ENCODE data around the gene C19orf73.
"Not testable (repeated sequence)": the region's sequence is repeated elsewhere in the genome, so short reads cannot be mapped to it uniquely, and the experiment has no call there.

The C19orf73 gene

DNA sequence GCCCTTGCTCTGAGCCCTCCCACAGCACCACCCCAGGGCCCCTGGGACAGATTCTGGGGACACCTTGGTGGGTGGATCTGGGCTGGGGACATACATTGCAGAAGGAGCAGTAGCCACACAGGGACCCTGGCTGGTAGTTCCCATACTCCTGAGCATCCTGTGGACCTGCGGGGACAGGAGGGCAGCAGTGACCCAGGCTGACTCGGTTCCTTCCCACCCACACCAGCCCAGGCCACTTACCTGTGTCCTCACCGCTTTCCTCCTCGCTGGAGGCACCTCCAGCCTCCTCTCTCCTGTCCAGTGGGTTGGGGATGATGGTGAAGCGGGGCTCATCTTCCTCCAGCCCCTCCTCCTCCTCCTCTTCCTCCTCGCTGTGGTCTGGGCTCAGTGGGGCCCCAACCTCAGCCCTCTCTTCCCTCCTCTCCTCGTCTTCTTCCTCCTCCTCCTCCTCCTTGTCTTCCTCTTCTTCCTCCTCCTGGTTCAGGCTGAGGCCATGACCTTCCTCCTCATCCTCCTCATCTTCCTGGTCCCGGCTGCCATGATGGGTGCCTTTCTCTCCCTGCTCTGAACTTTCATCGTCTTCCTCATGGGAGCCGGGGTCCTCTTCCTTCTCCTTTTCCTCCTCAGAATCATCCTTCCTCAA lies 34.3 kb upstream of the C19orf73 start:
- Histone ChIP-seq H3K27me3 (ENCODE audit: insufficient read depth, low read length) (no peaks in the 10 kb centered on the region), H3K9me3 (ENCODE audit: low read length) (peaks cover 5% of the 10 kb centered on the region), H3K36me3 (ENCODE audit: insufficient read depth, low read length) (no peaks in the 10 kb centered on the region), H3K4me1 (ENCODE audit: insufficient read depth, low read length) (peaks cover 42% of the 10 kb centered on the region), H3K4me3 (ENCODE audit: low read length) (no peak overlapping the region), H2AFZ (ENCODE audit: low read depth, low read length) (no peak overlapping the region)

DNA sequence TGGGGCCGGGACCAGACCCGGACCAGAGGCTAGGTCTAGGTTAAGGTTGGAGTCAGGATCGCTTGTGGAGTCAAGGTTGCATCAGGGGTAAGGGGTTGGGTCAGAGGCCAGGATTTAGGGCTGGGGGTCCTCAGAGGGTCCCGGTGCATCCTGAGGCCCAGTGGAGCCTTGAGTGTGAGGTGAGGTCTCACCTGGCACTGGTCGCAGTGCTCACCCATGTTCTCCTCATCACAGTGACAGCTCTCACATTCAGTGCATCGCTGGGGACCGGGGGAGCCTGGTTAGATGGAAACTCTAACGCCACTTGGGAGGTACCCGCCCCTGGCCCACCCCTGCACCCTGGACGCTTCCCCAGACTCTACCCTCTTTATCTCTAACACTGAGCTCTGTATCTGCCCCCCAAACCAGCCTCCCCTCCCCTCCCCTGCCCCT lies 33.2 kb upstream of the C19orf73 start:
- H3K4me3 ChIP-seq (ENCODE audit: low read length) = no peak overlapping the region
- H3K36me3 ChIP-seq (ENCODE audit: insufficient read depth, low read length) = no peaks in the 10 kb centered on the region
- no peaks in the 10 kb centered on the region for H3K27me3 ChIP-seq (ENCODE audit: insufficient read depth, low read length)
- no peak overlapping the region for H2AFZ ChIP-seq (ENCODE audit: low read depth, low read length)
- peaks cover 5% of the 10 kb centered on the region for H3K9me3 ChIP-seq (ENCODE audit: low read length)
- H3K4me1 ChIP-seq (ENCODE audit: insufficient read depth, low read length) = peaks cover 39% of the 10 kb centered on the region

DNA sequence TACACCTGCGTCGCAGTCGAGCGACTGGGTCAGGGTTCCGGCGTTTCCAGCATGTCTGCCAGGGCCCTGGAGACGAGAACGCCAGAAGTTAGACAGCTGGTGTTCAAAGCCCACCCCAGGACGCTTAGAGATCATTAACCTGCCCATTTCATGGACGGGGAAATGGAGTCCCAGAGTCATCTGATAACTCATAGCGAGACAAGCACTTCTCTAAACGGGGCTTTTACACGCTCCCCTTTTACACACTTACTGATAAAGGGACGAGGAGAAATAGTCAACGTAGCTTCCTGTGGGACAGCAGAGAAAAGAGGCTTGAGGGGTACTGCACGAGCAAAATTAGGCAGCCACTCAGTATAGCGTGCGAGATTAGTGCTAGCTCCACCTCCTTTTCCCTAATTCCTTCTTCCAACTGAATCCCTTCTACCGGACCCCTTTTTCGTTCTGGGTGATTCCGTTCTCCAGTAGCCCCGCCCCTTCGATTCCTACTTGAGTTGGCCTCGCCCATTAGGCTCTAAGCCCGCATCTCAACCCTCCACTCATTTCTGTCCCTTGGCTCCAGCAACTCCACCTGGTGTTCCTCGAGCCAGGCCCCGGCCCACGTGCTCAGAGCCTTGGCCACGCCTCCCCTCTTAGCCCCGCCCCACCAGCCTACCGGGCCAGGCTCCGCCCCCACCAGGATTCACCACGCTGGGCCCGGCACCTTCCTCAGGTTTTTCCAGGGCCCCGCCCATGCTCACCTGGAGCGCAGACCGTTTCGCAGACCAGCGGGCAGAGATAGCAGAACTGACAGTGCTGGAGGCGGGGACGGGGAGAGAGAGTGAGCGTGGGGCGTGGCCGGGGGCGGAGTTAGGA lies 32.5 kb upstream of the C19orf73 start:
- Histone ChIP-seq H3K27me3 (ENCODE audit: insufficient read depth, low read length) (no peaks in the 10 kb centered on the region), H3K4me3 (ENCODE audit: low read length) (peak overlapping the region; percentile 96), H3K9me3 (ENCODE audit: low read length) (peaks cover 5% of the 10 kb centered on the region), H2AFZ (ENCODE audit: low read depth, low read length) (no peak overlapping the region), H3K36me3 (ENCODE audit: insufficient read depth, low read length) (no peaks in the 10 kb centered on the region), H3K4me1 (ENCODE audit: insufficient read depth, low read length) (peaks cover 38% of the 10 kb centered on the region)

DNA sequence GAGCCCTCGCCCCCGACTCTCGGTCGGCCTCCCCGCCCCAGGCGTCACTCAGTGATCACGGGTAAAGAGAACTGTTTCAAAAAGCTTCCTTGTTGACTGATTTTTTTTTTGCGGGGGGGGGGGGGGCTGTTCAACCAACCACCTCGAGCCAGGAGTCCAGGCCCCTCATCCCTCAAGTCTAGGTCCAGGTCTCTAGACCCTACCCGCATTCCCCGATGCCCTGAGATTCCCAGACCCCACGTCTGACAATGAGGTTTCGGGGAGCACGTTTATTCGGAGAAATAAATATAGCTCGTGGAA lies 32.0 kb upstream of the C19orf73 start:
- H3K4me3 ChIP-seq (ENCODE audit: low read length) = peak overlapping the region; percentile 96
- no peaks in the 10 kb centered on the region for H3K36me3 ChIP-seq (ENCODE audit: insufficient read depth, low read length)
- H2AFZ ChIP-seq (ENCODE audit: low read depth, low read length) = peak overlapping the region; percentile 62
- H3K9me3 ChIP-seq (ENCODE audit: low read length) = peaks cover 5% of the 10 kb centered on the region
- no peaks in the 10 kb centered on the region for H3K27me3 ChIP-seq (ENCODE audit: insufficient read depth, low read length)
- H3K4me1 ChIP-seq (ENCODE audit: insufficient read depth, low read length) = peaks cover 35% of the 10 kb centered on the region

DNA sequence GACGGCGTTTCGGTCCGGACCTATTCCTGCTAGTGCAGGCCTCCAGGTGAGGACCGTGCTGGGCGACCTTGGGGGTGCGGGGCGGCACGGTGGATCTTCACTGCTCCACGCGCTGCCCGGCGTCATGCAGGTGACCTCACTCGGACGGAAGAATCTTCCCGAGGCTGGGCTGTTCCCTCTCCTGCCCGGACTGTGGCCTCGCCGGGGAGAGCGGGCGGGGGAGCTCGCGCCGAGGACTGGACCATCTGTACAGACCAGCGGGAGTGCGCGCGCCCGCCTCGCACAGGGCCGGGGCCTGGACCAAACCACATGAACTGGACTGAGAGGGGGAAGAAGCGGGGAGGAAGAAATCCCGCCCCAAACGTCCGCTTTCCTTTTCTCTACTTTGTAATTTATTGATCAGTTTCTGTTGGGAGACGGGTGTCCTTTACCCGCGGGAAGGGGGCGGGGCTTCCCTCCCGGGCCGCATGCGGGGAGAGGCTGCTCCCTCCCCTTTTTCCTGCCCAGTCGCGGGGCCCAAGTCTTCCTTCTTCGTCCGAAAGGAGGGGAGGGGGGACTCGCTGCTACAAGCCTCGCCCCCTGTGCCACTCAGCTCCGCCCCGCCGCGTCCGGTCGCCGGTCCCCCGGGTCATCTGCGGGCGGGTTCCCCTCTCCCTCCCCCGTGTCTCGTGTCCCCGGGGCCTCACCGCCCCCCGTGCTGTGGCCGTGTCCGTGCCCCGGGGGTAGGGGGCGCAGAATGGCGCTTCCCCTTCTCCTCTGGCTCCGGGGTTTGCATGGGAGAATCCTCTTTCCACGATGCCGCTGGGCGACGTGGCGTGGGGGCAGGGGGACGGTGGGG lies 31.4 kb upstream of the C19orf73 start:
- no peaks in the 10 kb centered on the region for H3K27me3 ChIP-seq (ENCODE audit: insufficient read depth, low read length)
- H2AFZ ChIP-seq (ENCODE audit: low read depth, low read length) = peak overlapping the region; percentile 62
- peaks cover 5% of the 10 kb centered on the region for H3K9me3 ChIP-seq (ENCODE audit: low read length)
- peak overlapping the region; percentile 96 for H3K4me3 ChIP-seq (ENCODE audit: low read length)
- H3K4me1 ChIP-seq (ENCODE audit: insufficient read depth, low read length) = peaks cover 29% of the 10 kb centered on the region
- H3K36me3 ChIP-seq (ENCODE audit: insufficient read depth, low read length) = no peaks in the 10 kb centered on the region

DNA sequence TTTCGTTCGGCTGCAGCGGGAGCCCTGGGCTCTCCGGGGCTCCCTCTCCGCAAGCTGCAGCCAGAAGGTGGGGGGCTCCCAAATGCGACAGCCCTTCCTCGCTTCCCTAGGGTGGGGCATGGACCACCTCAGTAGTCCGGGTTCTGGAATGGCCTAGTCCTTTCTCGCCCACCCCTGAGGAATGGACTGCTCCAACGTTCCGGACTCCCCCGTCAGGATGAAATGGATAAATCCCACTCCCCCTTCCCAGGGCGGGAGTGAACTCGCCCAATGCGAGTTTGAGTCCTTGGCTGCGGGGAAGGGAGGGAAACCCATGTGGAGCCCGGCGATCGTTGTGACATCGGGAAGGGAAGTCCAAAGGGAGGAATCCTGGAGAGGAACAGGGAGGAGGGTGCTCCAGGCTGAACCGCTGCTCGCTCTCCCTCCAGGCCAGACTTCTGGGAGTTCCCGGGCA lies 30.7 kb upstream of the C19orf73 start:
- H2AFZ ChIP-seq (ENCODE audit: low read depth, low read length) = peak overlapping the region; percentile 62
- H3K4me1 ChIP-seq (ENCODE audit: insufficient read depth, low read length) = peaks cover 23% of the 10 kb centered on the region
- H3K4me3 ChIP-seq (ENCODE audit: low read length) = peak overlapping the region; percentile 96

DNA sequence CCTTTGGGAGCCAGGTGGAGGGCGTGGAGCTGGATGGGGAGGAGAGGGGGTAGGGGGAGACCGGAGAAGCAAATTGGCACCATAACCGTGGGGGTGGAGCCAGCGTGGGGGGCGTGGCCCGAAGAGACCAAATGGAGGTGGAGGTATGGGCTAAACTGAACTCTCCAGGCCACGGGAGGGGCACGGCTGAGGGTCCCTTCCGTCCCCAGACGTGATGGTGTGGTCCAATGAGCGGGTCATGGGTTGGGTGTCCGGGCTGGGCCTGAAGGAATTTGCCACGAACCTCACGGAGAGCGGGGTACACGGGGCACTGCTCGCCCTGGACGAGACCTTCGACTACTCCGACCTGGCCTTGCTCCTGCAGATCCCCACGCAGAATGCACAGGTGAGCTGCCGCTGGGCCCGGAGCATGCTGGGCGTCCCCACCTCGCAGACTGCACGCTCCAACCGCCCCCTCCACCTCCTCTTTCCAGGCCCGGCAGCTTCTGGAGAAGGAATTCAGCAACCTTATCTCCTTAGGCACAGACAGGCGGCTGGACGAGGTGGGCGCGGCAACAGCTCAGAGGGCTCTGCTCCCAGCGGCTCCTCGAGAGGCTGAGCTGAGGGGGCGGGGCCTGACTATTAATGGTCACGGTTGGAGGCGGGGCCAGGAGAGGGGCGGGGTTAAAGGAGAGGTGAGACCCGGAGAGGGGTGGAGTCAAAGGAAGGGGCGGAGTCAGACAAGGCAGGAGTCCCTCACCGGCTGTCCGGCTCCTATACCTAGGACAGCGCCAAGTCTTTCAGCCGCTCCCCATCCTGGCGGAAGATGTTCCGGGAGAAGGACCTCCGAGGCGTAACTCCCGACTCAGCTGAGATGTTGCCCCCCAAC lies 30.1 kb upstream of the C19orf73 start:
- H3K36me3 ChIP-seq (ENCODE audit: insufficient read depth, low read length) = no peaks in the 10 kb centered on the region
- peak overlapping the region; percentile 96 for H3K4me3 ChIP-seq (ENCODE audit: low read length)
- H3K4me1 ChIP-seq (ENCODE audit: insufficient read depth, low read length) = peaks cover 20% of the 10 kb centered on the region
- H2AFZ ChIP-seq (ENCODE audit: low read depth, low read length) = peak overlapping the region; percentile 62
- peaks cover 2% of the 10 kb centered on the region for H3K9me3 ChIP-seq (ENCODE audit: low read length)
- H3K27me3 ChIP-seq (ENCODE audit: insufficient read depth, low read length) = no peaks in the 10 kb centered on the region

More for the DNA sequence above, 30.7 kb upstream of the C19orf73 start:
- H3K36me3 ChIP-seq (ENCODE audit: insufficient read depth, low read length) = no peaks in the 10 kb centered on the region
- H3K27me3 ChIP-seq (ENCODE audit: insufficient read depth, low read length) = no peaks in the 10 kb centered on the region
- peaks cover 5% of the 10 kb centered on the region for H3K9me3 ChIP-seq (ENCODE audit: low read length)

DNA sequence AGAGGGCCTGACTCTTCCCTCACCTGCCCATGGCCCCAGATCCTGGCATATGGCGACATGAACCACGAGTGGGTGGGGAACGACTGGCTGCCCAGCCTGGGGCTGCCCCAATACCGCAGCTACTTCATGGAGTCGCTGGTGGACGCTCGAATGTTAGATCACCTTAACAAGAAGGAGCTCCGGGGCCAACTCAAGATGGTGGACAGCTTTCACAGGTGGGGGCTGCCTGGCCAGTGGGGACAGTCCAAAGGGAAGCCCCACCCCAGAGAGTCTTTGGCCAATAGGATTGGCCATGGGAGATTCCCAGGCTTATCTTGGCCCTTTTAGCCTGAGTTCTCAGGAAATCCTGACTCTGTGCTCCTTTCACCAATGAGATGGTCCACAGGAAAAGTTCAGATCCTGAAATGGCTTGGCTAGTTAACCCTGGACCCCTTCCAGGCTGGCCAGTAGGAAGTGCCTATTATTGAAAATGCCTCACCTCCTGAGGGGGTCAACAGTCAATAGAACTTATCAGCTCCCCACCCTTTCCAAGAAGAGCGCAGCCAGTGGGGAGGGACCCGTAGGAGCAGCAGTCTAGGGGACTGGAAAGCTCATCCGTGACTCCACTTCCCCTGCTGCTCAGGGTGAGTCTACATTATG lies 29.2 kb upstream of the C19orf73 start:
- Histone ChIP-seq H3K4me3 (ENCODE audit: low read length) (no peak overlapping the region), H3K4me1 (ENCODE audit: insufficient read depth, low read length) (peaks cover 21% of the 10 kb centered on the region), H3K36me3 (ENCODE audit: insufficient read depth, low read length) (no peaks in the 10 kb centered on the region), H2AFZ (ENCODE audit: low read depth, low read length) (no peak overlapping the region), H3K27me3 (ENCODE audit: insufficient read depth, low read length) (no peaks in the 10 kb centered on the region), H3K9me3 (ENCODE audit: low read length) (no peaks in the 10 kb centered on the region)

DNA sequence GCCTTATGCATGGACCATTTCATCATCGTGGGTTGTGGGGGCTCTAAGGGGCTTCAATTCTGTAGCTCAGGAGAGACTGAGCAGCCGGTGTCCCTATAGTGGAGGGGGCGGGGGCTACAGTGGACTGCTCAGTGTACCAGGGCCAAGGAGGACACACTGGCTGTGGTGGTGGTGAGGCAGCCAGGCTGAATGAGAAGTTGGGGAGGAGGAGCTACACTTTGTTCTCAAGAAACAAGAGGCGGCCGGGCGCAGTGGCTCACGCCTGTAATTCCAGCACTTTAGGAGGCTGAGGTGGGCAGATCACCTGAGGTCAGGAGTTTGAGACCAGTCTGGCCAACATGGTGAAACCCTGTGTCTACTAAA lies 27.4 kb upstream of the C19orf73 start:
- H2AFZ ChIP-seq (ENCODE audit: low read depth, low read length) = not testable (repeated sequence)

DNA sequence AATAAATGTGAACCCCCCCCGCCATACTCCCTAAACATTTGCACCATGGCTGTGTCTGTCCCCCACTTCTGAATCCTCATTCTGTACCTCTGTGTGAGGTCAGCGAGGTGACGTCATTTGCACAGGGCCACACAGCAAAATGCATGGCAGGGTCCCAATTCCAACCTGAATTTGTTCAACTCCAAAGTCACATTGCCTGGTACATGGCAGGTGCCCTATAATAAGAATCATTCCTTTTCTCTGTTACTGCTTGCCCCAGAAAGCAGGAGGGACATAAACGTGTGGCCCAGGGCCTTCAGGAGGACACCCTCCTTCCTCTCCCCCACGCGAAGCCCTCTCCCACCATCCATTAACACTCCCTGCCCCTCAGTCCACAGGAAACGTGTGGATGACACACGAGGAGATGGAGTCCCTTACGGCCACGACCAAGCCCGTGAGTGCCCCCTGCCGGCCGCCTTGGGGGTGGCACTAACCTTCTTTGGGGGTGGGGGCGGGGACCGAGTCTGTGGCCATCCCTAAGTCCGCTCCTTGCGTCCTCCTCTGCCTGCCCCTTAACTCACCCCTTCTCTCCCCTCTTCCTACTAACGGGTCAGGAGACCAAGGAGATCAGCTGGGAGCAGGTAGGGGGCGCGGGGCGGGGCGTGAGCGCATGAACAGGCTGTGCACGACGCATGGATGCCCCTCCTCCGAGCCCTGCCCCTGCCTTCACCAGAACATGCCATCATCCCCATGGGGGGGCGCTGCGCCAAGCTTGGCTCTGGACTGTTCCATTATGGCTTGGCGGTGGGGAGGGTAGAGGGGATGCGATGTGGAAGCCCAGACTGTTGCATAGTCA lies 26.8 kb upstream of the C19orf73 start:
- Histone ChIP-seq H3K27me3 (ENCODE audit: insufficient read depth, low read length) (no peaks in the 10 kb centered on the region), H3K9me3 (ENCODE audit: low read length) (no peaks in the 10 kb centered on the region), H3K4me1 (ENCODE audit: insufficient read depth, low read length) (peaks cover 26% of the 10 kb centered on the region), H3K4me3 (ENCODE audit: low read length) (peak overlapping the region; percentile 23), H3K36me3 (ENCODE audit: insufficient read depth, low read length) (no peaks in the 10 kb centered on the region), H2AFZ (ENCODE audit: low read depth, low read length) (no peak overlapping the region)

More for the DNA sequence above, 27.4 kb upstream of the C19orf73 start:
- not testable (repeated sequence) for H3K27me3 ChIP-seq (ENCODE audit: insufficient read depth, low read length); H3K36me3 ChIP-seq (ENCODE audit: insufficient read depth, low read length); H3K9me3 ChIP-seq (ENCODE audit: low read length); H3K4me3 ChIP-seq (ENCODE audit: low read length)
- H3K4me1 ChIP-seq (ENCODE audit: insufficient read depth, low read length) = peaks cover 30% of the 10 kb centered on the region

DNA sequence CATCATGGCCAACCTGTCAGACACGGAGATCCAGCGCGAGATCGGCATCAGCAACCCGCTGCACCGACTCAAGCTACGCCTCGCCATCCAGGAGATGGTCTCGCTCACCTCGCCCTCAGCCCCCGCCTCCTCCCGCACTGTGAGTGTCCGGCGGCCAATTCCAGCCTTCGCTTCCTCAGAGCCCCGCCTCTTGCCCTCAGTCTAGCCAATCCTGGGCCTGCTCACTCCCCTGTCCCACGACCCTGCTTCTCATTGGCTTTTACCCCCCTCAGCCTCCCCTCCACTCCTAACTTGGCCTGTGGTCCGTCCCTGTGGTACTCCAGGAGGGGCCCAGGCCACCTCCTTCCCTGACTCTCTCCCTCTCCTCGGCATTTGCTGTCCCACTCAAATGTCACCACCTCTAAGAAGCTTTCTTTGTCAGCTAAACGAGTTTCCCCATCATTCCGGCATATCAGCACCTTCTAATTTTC lies 24.0 kb upstream of the C19orf73 start:
- H3K4me1 ChIP-seq (ENCODE audit: insufficient read depth, low read length) = peaks cover 10% of the 10 kb centered on the region
- H3K9me3 ChIP-seq (ENCODE audit: low read length) = no peaks in the 10 kb centered on the region
- H3K27me3 ChIP-seq (ENCODE audit: insufficient read depth, low read length) = no peaks in the 10 kb centered on the region
- peak overlapping the region; percentile 56 for H3K4me3 ChIP-seq (ENCODE audit: low read length)
- no peaks in the 10 kb centered on the region for H3K36me3 ChIP-seq (ENCODE audit: insufficient read depth, low read length)
- peak overlapping the region; percentile 10 for H2AFZ ChIP-seq (ENCODE audit: low read depth, low read length)
